HepG2 (cell line): ENCODE measurements around the gene CARMIL1.

Experiments used
- CREB1 ChIP-seq, 2 experiments: fragments of 450-650 bp in 1 of 2; IDR thresholded peaks; 2 replicates each; pipeline ENCODE4 v1.6.1; 2016 to 2017; ENCODE audit warnings: control low read depth in 1 of 2, mild to moderate bottlenecking in 1 of 2, missing compliant biosample characterization in 1 of 2, missing genetic modification characterization in 1 of 2
- POLR2A ChIP-seq, 2 experiments: IDR thresholded peaks; 2 replicates each; pipeline ENCODE4 v1.6.1; 2011; ENCODE audit warnings: low read depth in 2 of 2, low read length in 2 of 2, mild to moderate bottlenecking in 1 of 2, moderate library complexity in 1 of 2; ENCODE audit not compliant: insufficient read depth in 1 of 2
- SP5 ChIP-seq: IDR thresholded peaks from 2 replicates; pipeline ENCODE4 v1.6.1; 2016; ENCODE audit warnings: low read depth, borderline replicate concordance
- ZNF230 ChIP-seq: sonication (generic); formaldehyde crosslinking; IDR thresholded peaks from 2 replicates; pipeline ENCODE4 v1.4.0; 2020; ENCODE audit warnings: mild to moderate bottlenecking, missing genetic modification reagents
- TF ChIP-seq, protein P1 (sequence below): IDR thresholded peaks from 2 replicates; pipeline ENCODE4 v1.6.1; 2016; ENCODE audit warnings: control low read depth

DNA sequence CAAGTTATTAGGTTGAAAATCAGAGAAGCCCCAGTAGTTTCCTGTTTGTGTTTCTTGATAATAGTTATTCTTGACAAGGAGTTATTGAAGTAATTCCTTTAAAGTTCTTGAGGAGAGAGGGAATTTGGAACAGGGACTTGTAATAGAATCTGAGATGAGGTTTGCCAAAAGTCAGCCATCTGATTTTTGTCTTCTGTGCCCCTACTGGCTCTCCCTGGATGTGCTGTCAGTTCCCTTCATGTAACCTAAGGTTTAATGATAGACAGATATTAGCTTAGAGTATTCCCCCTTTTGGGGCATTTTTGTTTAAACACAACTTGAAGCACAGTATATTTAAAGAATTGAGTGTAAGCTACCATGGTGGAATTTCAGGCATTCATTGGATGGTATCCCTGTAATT lies 71.4 kb downstream of the CARMIL1 start:
- TF ChIP-seq CREB1 (IDR thresholded peaks at IDR 0.05) (no peak), CREB1 (CRISPR knock-in tag; IDR thresholded peaks at IDR 0.05) (no peak), POLR2A (IDR thresholded peaks at IDR 0.05; ENCODE audit: insufficient read depth in 1 of 2, low read depth in 2 of 2, low read length in 2 of 2) (no peak), ZNF230 (CRISPR knock-in tag) (no peak), SP5 (no peak)
- TF ChIP-seq, protein P1, sequence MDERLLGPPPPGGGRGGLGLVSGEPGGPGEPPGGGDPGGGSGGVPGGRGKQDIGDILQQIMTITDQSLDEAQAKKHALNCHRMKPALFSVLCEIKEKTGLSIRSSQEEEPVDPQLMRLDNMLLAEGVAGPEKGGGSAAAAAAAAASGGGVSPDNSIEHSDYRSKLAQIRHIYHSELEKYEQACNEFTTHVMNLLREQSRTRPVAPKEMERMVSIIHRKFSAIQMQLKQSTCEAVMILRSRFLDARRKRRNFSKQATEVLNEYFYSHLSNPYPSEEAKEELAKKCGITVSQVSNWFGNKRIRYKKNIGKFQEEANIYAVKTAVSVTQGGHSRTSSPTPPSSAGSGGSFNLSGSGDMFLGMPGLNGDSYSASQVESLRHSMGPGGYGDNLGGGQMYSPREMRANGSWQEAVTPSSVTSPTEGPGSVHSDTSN (CRISPR knock-in tag), result no peak
